ENCODE measurements around the gene EIF4G3. TPM values are rescaled to one million over a fixed set of nuclear protein-coding genes. Genes with fewer than 3 reads are reported as not detected.

The EIF4G3 gene
- total and polyA plus RNA-seq, 2 of the 8 experiments (the other 6 are each of a cell fraction or from before 2014, with no cell fraction given): 47.5 to 66.6 TPM

DNA sequence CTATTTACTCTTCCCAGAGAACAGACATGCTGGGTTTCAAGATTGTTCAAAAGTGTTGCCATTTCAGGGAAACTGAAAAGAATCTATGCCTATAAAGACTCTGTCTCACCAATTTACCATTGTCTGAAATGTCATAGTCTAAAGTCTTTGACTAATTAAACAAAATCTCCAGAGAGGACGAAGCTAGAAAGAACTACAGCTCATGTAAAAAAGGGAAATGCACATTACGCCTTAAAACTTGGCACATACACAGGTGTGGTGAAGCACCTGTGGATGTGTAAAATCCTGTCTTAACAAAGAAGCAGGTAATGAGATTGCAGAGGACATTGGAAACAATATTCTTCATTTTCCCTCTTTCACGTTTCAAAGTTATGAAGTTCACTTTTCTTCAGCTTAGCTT, 130.6 kb downstream of the EIF4G3 start:
- H2BK15ac ChIP-seq (ENCODE audit: low read length): no peak overlapping the region
- H3K79me1 ChIP-seq (ENCODE audit: low read depth, low read length): peaks cover 2% of the 10 kb centered on the region; the same call in 1 of the 2 replicates
- H3K4me2 ChIP-seq (ENCODE audit: insufficient read depth in 1 of 2, low read depth in 2 of 2, low read length in 2 of 2): no peak overlapping the region
- H3K4me3 ChIP-seq (ENCODE audit: extremely low read depth in 1 of 4, insufficient read depth in 2 of 4, low read depth in 3 of 4, low read length in 4 of 4): no peak overlapping the region
- no peak overlapping the region for H3K23ac ChIP-seq (ENCODE audit: insufficient read length)
- no peak overlapping the region for H3K4ac ChIP-seq (replicated peaks; ENCODE audit: insufficient read length, low read depth, low read length)
- no peak overlapping the region for H2BK5ac ChIP-seq (ENCODE audit: low read depth, low read length)
- H2BK20ac ChIP-seq (ENCODE audit: low read length): no peak overlapping the region
- no peak overlapping the region for H4K5ac ChIP-seq (ENCODE audit: insufficient read length, low read depth, low read length)
- H3K4me1 ChIP-seq (replicated peaks in 1 of 4; ENCODE audit: control insufficient read depth in 3 of 4, insufficient read depth in 4 of 4, low read length in 3 of 4): no peaks in the 10 kb centered on the region
- H3K79me2 ChIP-seq (ENCODE audit: control insufficient read depth in 1 of 2, insufficient read depth in 2 of 2, low read length in 2 of 2): peaks cover 0 to 51% of the 10 kb centered on the region in 2 experiments; a peak in 2 of 4 replicates
- H4K8ac ChIP-seq (ENCODE audit: extremely low read depth, insufficient read depth, low read length): no peak overlapping the region
- H3K9ac ChIP-seq (replicated peaks in 1 of 4; ENCODE audit: extremely low read depth in 1 of 4, low read depth in 3 of 4, low read length in 3 of 4): no peak overlapping the region
- H2AFZ ChIP-seq (ENCODE audit: low read length): no peak overlapping the region
- FAIRE-seq (no peak), DNase-seq (ENCODE audit: low read depth in 1 of 2, low spot score in 2 of 2) (no peak)
- no peaks in the 10 kb centered on the region for H3K23me2 ChIP-seq (ENCODE audit: low read depth, low read length)
- CTCF ChIA-PET (ENCODE audit: partially characterized antibody): interaction anchor here (0.6 kb wide), 1 partner anchor 266 kb away, joined by 3 read pairs; no protein-coding TSS in a partner anchor
- no peak overlapping the region for H3K56ac ChIP-seq (replicated peaks; ENCODE audit: insufficient read length, low read depth, low read length)
- H3K27me3 ChIP-seq (replicated peaks in 1 of 4; ENCODE audit: control insufficient read depth in 3 of 4, extremely low read depth in 1 of 4, insufficient read depth in 3 of 4, low read length in 3 of 4): no peaks in the 10 kb centered on the region
- no peak overlapping the region for H3K27ac ChIP-seq (ENCODE audit: low read depth, low read length)
- no peak overlapping the region for H2AK5ac ChIP-seq (ENCODE audit: low read depth, low read length)
- peaks cover 0 to 14% (median 0%) of the 10 kb centered on the region in 4 experiments; a peak in 1 of 8 replicates for H3K36me3 ChIP-seq (ENCODE audit: control insufficient read depth in 2 of 4, insufficient read depth in 4 of 4, low read length in 3 of 4)
- H3K18ac ChIP-seq (ENCODE audit: extremely low read depth, low read length): no peak overlapping the region
- no peak for TF ChIP-seq NANOG (IDR thresholded peaks at IDR 0.05; ENCODE audit: insufficient read depth, low read depth, low read length, poor library complexity, severe bottlenecking)
- TF ChIP-seq KDM1A (IDR thresholded peaks at IDR 0.05; ENCODE audit: borderline replicate concordance, low read length): no peak
- no peak for TF ChIP-seq JUN (IDR thresholded peaks at IDR 0.05; ENCODE audit: low read depth, low read length)
- TF ChIP-seq FOSL1 (IDR thresholded peaks at IDR 0.05; ENCODE audit: insufficient read depth, low read depth, low read length): no peak
- no peak for TF ChIP-seq JUND (IDR thresholded peaks at IDR 0.05; ENCODE audit: low read length)
- TF ChIP-seq RBBP5 (IDR thresholded peaks at IDR 0.05; ENCODE audit: borderline replicate concordance, low read depth, low read length): no peak
- TF ChIP-seq TAF1 (IDR thresholded peaks at IDR 0.05; ENCODE audit: low read depth, low read length): no peak
- TF ChIP-seq RFX5 (IDR thresholded peaks at IDR 0.05; ENCODE audit: borderline replicate concordance, low read depth, low read length): no peak
- TF ChIP-seq NRF1 (IDR thresholded peaks at IDR 0.05; ENCODE audit: low read depth, low read length): no peak
- TF ChIP-seq, protein P1, sequence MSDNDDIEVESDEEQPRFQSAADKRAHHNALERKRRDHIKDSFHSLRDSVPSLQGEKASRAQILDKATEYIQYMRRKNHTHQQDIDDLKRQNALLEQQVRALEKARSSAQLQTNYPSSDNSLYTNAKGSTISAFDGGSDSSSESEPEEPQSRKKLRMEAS (IDR thresholded peaks at IDR 0.05): no peak
- no peak for TF ChIP-seq ASH2L (IDR thresholded peaks at IDR 0.05; ENCODE audit: low read length)
- H2BK12ac ChIP-seq (ENCODE audit: low read depth, low read length): no peak overlapping the region
- no peak overlapping the region for H4K91ac ChIP-seq (replicated peaks; ENCODE audit: insufficient read length, low read length)
- H4K20me1 ChIP-seq (replicated peaks in 1 of 2; ENCODE audit: control insufficient read depth in 1 of 2, insufficient read depth in 2 of 2, low read length in 2 of 2): peaks cover 0 to 1% of the 10 kb centered on the region in 2 experiments
- H3K9me3 ChIP-seq (ENCODE audit: insufficient read depth in 2 of 2, low read depth in 1 of 2, low read length in 1 of 2): no peaks in the 10 kb centered on the region
- H3K14ac ChIP-seq (ENCODE audit: insufficient read length): no peak overlapping the region
- POLR2A ChIA-PET (ENCODE audit: partially characterized antibody): no interaction called here
- WGBS, 2 experiments (ENCODE audit: extremely low coverage in 1 of 2, insufficient coverage in 1 of 2, insufficient read length in 1 of 2, insufficient replicate concordance in 2 of 2, low coverage in 1 of 2, low lambda C conversion rate in 2 of 2, missing lambda C conversion rate in 1 of 2): 90% methylated on average over 3 of the region's 3 CpGs; no CpG with 5 or more reads in 1 of the 2 experiments
- H2BK120ac ChIP-seq (replicated peaks; ENCODE audit: low read depth, low read length): no peak overlapping the region
